ENCODE measurements around the gene DLGAP1.

- TF ChIP-seq POLR2A (IDR thresholded peaks at IDR 0.05; ENCODE audit: low read length) (no peak), GATA1 (IDR thresholded peaks at IDR 0.05; ENCODE audit: low read depth, low read length) (no peak)
These were observed 42.8 kb downstream of the DLGAP1 start for GRCh38 chr18:4412286-4412685.

Data from erythroblast (primary cell).